ENCODE measurements around the gene CENPP.

CENPP gene

DNA sequence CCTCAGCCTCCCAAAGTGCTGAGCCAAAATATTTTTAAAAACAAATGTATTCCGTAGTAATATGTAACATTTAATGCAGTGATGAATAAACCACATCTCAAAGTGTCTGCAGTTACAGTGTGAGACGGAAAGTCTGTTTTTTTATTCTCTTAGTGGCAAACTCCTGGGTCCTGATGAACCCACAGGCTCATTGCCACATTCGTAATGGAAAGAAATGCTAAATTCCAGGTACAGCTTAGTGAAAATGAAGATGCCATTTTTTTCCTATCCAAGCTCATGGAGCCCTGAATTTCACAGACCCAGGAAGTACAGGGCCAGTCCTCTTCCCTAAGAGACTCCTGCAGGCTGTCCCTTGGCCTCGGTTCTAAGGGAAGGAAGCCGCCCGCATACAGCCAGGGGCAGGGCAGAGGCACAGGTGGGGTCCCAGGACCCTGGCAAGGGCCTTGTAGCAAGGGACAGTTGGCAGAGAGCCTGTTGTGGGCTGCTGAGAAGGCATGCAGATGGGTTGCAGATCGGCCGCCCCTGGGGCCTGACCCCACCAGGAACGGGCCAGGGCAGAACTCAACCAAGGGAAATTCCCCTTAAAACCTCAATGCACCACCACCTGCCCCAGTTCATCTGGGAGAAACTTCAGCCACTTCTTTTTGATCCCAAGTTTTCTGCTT lies 308.0 kb downstream of the CENPP start:
- Histone ChIP-seq H3K4me3 (ENCODE audit: low read length) (no peak overlapping the region), H3K9ac (ENCODE audit: low read length) (no peak overlapping the region), H3K9me3 (ENCODE audit: control insufficient read depth, low read depth, low read length) (no peaks in the 10 kb centered on the region), H3K27me3 (ENCODE audit: control insufficient read depth, insufficient read depth, low read length) (no peaks in the 10 kb centered on the region), H3K27ac (ENCODE audit: low read length) (no peak overlapping the region), H3K36me3 (ENCODE audit: control insufficient read depth, low read depth, low read length) (peaks cover 19% of the 10 kb centered on the region), H3K4me1 (ENCODE audit: control insufficient read depth, low read depth, low read length) (no peaks in the 10 kb centered on the region)

GRCh38 chr9:92634712-92635605 lies 309.2 kb downstream of the CENPP start:
- Histone ChIP-seq H3K9me3 (ENCODE audit: control insufficient read depth, low read depth, low read length) (no peaks in the 10 kb centered on the region), H3K4me3 (ENCODE audit: low read length) (no peak overlapping the region), H3K27me3 (ENCODE audit: control insufficient read depth, insufficient read depth, low read length) (no peaks in the 10 kb centered on the region), H3K36me3 (ENCODE audit: control insufficient read depth, low read depth, low read length) (peaks cover 22% of the 10 kb centered on the region), H3K9ac (ENCODE audit: low read length) (no peak overlapping the region), H3K27ac (ENCODE audit: low read length) (no peak overlapping the region), H3K4me1 (ENCODE audit: control insufficient read depth, low read depth, low read length) (no peaks in the 10 kb centered on the region)

DNA sequence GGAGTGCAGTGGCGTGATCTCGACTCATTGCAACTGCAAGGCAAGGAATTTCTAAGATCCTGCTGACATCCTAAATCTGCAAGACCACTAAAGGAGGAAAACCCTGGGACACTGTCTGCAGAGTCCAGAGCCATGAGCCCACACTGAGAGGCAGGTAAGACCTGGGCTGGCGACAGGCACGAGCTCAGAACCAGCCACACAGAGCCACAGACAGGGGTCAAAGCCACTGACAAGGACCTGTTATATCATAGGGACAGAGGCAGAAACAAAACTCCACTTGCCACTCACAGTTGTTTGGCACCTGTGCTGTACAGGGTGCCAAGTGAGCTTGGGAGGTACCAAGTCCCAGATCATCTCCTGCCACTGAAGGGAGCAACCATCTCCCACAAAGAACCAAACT lies 310.0 kb downstream of the CENPP start:
- H3K9ac ChIP-seq (ENCODE audit: low read length) = no peak overlapping the region
- peaks cover 26% of the 10 kb centered on the region for H3K36me3 ChIP-seq (ENCODE audit: control insufficient read depth, low read depth, low read length)
- H3K9me3 ChIP-seq (ENCODE audit: control insufficient read depth, low read depth, low read length) = no peaks in the 10 kb centered on the region
- H3K4me3 ChIP-seq (ENCODE audit: low read length) = no peak overlapping the region
- H3K27ac ChIP-seq (ENCODE audit: low read length) = no peak overlapping the region
- no peaks in the 10 kb centered on the region for H3K4me1 ChIP-seq (ENCODE audit: control insufficient read depth, low read depth, low read length)
- H3K27me3 ChIP-seq (ENCODE audit: control insufficient read depth, insufficient read depth, low read length) = no peaks in the 10 kb centered on the region

GRCh38 chr9:92636627-92637026 lies 310.9 kb downstream of the CENPP start:
- H3K9ac ChIP-seq (ENCODE audit: low read length) = no peak overlapping the region
- H3K9me3 ChIP-seq (ENCODE audit: control insufficient read depth, low read depth, low read length) = no peaks in the 10 kb centered on the region
- H3K27ac ChIP-seq (ENCODE audit: low read length) = no peak overlapping the region
- H3K36me3 ChIP-seq (ENCODE audit: control insufficient read depth, low read depth, low read length) = peaks cover 32% of the 10 kb centered on the region
- no peak overlapping the region for H3K4me3 ChIP-seq (ENCODE audit: low read length)
- no peaks in the 10 kb centered on the region for H3K4me1 ChIP-seq (ENCODE audit: control insufficient read depth, low read depth, low read length)
- no peaks in the 10 kb centered on the region for H3K27me3 ChIP-seq (ENCODE audit: control insufficient read depth, insufficient read depth, low read length)

DNA sequence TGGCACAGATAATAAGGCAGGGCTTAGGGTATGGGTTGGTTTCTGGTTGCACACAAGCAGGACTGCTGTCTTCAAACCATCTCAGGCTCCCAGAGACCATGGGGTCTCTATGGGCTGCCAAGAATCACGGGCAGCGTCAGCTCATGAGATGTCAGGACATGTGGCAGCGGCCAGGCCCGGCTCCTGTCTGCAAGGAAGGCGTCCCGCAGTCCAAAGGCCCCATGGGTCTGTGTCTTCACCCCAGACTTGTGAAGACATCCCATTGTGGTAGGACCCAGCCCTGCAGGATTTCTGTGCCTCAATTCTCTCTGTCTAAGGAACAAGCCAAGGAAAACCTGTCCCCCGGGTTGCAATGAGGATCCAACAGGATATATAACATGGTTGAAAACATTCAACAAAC lies 311.6 kb downstream of the CENPP start:
- H3K4me3 ChIP-seq (ENCODE audit: low read length) = no peak overlapping the region
- no peaks in the 10 kb centered on the region for H3K4me1 ChIP-seq (ENCODE audit: control insufficient read depth, low read depth, low read length)
- no peak overlapping the region for H3K9ac ChIP-seq (ENCODE audit: low read length)
- H3K9me3 ChIP-seq (ENCODE audit: control insufficient read depth, low read depth, low read length) = no peaks in the 10 kb centered on the region
- no peak overlapping the region for H3K27ac ChIP-seq (ENCODE audit: low read length)
- peaks cover 29% of the 10 kb centered on the region for H3K36me3 ChIP-seq (ENCODE audit: control insufficient read depth, low read depth, low read length)
- no peaks in the 10 kb centered on the region for H3K27me3 ChIP-seq (ENCODE audit: control insufficient read depth, insufficient read depth, low read length)

DNA sequence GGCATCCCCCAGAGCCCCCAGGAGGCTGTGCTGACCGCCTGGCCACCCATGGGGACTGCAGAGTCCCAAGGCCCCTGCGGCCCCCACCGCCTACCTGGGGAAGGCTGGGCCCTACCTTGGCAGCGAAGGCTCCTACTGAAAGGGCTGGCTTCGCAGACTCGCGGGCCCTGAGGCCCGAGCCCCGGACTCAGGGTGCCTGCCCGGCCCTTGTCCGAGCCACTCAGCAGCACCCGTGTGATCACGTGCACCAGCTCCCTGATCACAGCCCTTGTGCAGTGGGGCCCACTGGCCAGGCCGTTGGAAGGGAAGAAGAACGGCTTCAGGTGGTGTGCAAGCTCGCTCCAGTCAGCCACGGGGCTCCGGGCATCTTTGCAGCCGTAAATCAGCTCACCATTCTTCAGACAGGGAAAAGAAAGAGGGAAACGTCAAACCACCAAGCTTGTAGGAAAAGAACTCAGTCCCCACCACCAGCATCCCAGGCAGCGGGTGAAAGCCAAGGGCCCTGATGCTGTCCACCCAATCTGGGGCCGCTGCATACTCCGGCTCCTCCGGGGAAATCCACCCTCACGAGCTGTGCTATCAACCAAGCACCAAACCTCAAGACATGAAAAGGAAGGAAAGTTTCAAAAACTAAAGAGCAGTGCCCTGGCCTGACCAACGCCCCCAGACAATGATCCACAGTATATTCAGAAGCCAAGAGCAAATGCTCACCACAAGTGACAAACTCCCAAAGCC lies 312.3 kb downstream of the CENPP start:
- Histone ChIP-seq H3K27me3 (ENCODE audit: control insufficient read depth, insufficient read depth, low read length) (no peaks in the 10 kb centered on the region), H3K4me3 (ENCODE audit: low read length) (no peak overlapping the region), H3K9me3 (ENCODE audit: control insufficient read depth, low read depth, low read length) (no peaks in the 10 kb centered on the region), H3K9ac (ENCODE audit: low read length) (no peak overlapping the region), H3K36me3 (ENCODE audit: control insufficient read depth, low read depth, low read length) (peaks cover 33% of the 10 kb centered on the region), H3K27ac (ENCODE audit: low read length) (no peak overlapping the region), H3K4me1 (ENCODE audit: control insufficient read depth, low read depth, low read length) (no peaks in the 10 kb centered on the region)

DNA sequence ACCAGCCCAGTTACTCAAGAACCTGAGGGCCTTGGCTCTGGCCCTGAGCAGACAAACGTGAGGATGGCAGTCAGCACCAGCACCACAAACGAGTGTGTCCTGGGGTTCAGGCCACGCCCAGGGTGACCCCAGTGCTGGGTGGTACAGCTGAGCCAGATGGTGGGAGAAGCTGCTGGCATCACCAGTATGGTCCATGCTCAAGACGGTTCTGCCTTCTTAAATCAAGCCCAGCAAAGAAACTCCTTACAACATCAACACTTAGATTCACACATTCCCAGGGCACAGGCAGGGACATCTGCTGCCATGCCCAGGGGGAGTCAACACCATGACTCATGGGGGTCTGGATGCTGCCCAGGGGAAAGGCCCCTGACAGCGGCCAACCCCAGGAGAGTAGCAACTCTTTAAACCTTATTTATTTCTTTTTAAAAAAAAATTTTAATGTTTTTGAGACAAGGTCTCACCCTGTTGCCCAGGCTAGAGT lies 312.9 kb downstream of the CENPP start:
- H3K36me3 ChIP-seq (ENCODE audit: control insufficient read depth, low read depth, low read length) = peaks cover 39% of the 10 kb centered on the region
- no peak overlapping the region for H3K27ac ChIP-seq (ENCODE audit: low read length)
- H3K27me3 ChIP-seq (ENCODE audit: control insufficient read depth, insufficient read depth, low read length) = no peaks in the 10 kb centered on the region
- H3K4me3 ChIP-seq (ENCODE audit: low read length) = no peak overlapping the region
- no peaks in the 10 kb centered on the region for H3K4me1 ChIP-seq (ENCODE audit: control insufficient read depth, low read depth, low read length)
- no peaks in the 10 kb centered on the region for H3K9me3 ChIP-seq (ENCODE audit: control insufficient read depth, low read depth, low read length)
- no peak overlapping the region for H3K9ac ChIP-seq (ENCODE audit: low read length)

- Histone ChIP-seq H3K9me3 (ENCODE audit: control insufficient read depth, low read depth, low read length) (no peaks in the 10 kb centered on the region), H3K36me3 (ENCODE audit: control insufficient read depth, low read depth, low read length) (peaks cover 43% of the 10 kb centered on the region), H3K4me3 (ENCODE audit: low read length) (no peak overlapping the region), H3K4me1 (ENCODE audit: control insufficient read depth, low read depth, low read length) (no peaks in the 10 kb centered on the region), H3K27me3 (ENCODE audit: control insufficient read depth, insufficient read depth, low read length) (no peaks in the 10 kb centered on the region), H3K27ac (ENCODE audit: low read length) (no peak overlapping the region), H3K9ac (ENCODE audit: low read length) (no peak overlapping the region)
Observed at GRCh38 chr9:92639124-92639523, 313.4 kb downstream of the CENPP start.

DNA sequence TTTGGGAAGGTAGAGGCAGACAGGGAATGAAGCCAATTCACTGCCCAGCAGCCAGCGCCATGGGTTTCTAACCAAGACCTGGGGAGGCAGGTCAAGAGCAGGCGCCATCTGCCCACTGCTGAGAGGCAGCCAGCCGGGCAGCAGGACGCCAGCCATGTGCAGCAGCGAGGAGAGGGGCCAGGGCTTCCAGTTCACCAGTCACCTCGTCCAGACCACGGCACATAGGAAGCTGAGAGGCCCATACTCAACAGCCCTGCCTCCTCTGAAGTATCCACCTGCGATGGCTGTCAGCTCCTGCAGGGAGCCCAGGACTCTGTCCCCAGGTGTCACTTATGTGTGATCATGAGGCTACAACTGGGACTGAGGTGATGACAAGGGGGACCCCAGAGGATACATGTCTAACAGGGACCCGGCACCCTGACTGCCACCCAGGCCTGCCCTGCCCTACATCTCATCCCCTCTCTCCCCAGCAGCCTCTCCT lies 314.1 kb downstream of the CENPP start:
- H3K4me3 ChIP-seq (ENCODE audit: low read length) = no peak overlapping the region
- H3K27me3 ChIP-seq (ENCODE audit: control insufficient read depth, insufficient read depth, low read length) = no peaks in the 10 kb centered on the region
- no peaks in the 10 kb centered on the region for H3K9me3 ChIP-seq (ENCODE audit: control insufficient read depth, low read depth, low read length)
- no peaks in the 10 kb centered on the region for H3K4me1 ChIP-seq (ENCODE audit: control insufficient read depth, low read depth, low read length)
- H3K27ac ChIP-seq (ENCODE audit: low read length) = no peak overlapping the region
- H3K9ac ChIP-seq (ENCODE audit: low read length) = no peak overlapping the region
- H3K36me3 ChIP-seq (ENCODE audit: control insufficient read depth, low read depth, low read length) = peaks cover 51% of the 10 kb centered on the region

- Histone ChIP-seq H3K9me3 (ENCODE audit: control insufficient read depth, low read depth, low read length) (no peaks in the 10 kb centered on the region), H3K9ac (ENCODE audit: low read length) (no peak overlapping the region), H3K27ac (ENCODE audit: low read length) (no peak overlapping the region), H3K27me3 (ENCODE audit: control insufficient read depth, insufficient read depth, low read length) (no peaks in the 10 kb centered on the region), H3K4me1 (ENCODE audit: control insufficient read depth, low read depth, low read length) (no peaks in the 10 kb centered on the region), H3K4me3 (ENCODE audit: low read length) (no peak overlapping the region), H3K36me3 (ENCODE audit: control insufficient read depth, low read depth, low read length) (peaks cover 51% of the 10 kb centered on the region)
Observed at GRCh38 chr9:92640398-92641091, 314.8 kb downstream of the CENPP start.

All from iPS-18a (cell line).